Measurements from ENCODE around the gene HHIP.

The HHIP gene

GRCh38 chr4:144709793-144710525 lies 64.0 kb downstream of the HHIP start:
- no peak for DNase-seq

DNA sequence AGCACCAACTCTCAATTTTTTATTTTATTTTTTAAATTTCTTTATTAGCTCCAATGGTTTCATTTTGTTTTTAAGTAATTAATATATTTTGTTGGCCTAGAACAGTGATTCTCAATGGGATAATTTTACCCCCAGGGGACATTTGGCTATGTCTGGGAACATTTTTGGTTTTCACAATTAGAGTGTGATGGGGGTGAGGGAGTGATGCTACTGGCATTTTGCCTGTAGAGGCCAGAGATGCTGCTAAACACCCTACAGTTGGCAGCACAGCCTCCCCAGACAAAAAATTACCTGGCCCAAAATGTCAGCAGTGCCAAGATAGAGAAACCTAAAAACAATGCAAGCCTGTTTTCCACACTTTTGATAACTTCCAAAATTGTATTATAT lies 64.6 kb downstream of the HHIP start:
- no peak for DNase-seq

DNA sequence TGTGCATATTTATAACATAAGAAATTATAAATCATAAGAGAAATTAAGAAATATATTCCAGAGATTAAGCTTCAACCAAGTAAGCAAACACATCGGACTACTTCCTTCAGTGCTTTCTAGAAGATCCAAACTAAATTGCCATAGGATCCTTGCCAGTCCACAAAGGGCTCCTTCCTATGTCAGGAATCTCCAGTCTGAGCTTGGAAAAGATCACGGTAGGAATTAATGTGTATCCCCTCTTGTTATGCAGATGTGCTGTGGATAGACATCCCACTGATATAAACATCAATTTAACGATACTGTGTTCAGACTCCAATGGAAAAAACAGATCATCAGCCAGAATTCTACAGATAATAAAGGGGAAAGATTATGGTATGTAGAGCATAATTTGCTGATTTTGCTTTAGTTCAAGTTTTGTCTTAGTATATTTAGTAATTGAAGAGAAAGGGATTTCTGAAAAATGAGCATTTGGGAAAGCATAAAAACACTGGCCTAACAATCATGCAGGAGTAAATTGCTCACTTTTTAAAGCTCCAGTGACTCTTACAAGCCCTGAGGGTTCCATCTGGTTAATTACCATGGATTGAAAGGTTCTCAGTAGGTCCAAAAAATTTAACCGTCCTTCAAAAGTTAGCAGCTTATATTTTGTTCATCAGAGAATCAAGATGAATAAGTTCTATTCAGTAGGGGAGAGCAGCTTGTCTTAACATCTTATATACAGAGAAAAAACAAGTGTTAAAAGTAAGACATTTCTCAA lies 65.9 kb downstream of the HHIP start:
- no peak for DNase-seq

DNA sequence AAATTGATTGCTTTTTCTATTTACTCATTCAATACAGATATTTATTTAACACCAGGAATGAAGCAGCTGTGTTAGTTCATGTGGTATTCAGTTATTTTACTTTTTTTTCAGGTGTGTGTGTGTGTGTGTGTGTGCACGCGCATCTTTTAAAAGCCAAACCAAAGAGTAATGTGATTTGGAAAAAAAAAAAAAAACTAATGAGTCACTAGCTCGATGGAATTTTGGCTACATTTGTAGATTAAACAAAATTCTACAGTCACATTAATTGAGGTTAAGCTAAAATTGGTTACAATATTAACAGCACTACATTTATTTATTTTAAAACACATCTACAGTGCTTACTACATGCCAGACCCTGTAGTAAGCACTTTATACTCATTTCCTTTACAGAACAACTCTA lies 66.8 kb downstream of the HHIP start:
- no peak for DNase-seq

DNA sequence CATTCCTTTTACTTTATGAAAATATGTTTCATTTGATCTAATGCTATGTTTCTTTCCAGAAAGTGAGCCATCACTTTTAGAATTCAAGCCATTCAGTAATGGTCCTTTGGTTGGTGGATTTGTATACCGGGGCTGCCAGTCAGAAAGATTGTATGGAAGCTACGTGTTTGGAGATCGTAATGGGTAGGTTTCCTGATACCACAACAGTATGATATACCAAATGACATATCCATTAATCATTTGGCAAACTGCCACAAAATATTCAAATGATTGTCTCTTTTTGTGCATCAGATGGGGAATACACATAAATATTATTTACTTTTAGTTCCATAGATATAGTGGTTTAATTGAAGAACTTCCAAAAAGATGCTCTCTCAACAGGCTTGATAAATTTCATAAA lies 68.2 kb downstream of the HHIP start:
- no peak for DNase-seq

GRCh38 chr4:144715230-144715629 lies 69.3 kb downstream of the HHIP start:
- DNase-seq: no peak

- DNase-seq: no peak
These were observed 70.8 kb downstream of the HHIP start for GRCh38 chr4:144716778-144717177.

DNA sequence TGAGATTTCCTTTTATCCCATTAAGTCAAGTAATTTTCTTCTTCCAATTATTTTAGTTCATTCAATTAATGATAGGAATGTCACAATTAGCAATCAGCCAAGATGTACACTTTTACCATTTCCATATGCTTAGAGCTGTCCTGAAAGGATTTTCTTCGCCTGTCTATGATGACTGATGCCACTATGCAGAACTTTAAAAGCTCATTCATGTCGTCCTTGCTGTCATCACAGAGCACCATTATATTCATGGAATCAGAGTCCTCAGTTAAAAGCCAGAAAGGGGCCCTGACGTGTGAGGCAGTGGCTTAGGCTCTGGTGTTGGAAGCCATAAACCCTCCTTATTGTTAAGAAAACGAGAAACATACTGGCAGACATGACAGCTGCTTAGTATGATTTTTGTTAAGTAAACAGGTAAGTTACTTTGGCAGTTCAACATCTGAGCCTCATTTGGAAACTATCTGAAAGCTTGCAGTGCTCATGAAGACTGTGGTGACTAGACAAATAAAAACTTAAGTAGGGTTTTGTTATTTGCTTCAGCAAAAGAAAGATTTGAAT lies 73.1 kb downstream of the HHIP start:
- no peak for DNase-seq

- no peak for DNase-seq
These were observed 74.5 kb downstream of the HHIP start for GRCh38 chr4:144720491-144720890.

GRCh38 chr4:144721994-144722393 lies 76.0 kb downstream of the HHIP start:
- no peak for DNase-seq

GRCh38 chr4:144723471-144723870 lies 77.5 kb downstream of the HHIP start:
- DNase-seq: no peak

DNA sequence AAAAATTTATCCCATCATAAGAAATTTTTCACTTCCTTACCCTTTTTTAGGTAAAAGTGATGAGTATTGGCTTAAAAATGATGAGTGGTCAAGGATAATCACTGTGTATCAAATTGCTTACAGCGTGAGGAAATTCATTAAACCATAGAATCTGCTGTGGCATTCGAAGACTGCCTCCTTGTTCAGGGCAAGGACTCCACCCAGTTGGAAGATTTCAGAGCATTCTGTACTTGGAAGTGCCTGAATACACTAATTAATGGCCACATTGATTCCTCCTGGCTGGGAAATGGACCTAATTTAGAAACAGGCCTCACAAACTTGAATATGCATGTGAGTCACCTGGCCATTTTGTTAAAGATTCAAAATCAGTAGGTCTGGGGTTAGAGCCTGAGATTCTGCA lies 83.2 kb downstream of the HHIP start:
- no peak for DNase-seq

DNA sequence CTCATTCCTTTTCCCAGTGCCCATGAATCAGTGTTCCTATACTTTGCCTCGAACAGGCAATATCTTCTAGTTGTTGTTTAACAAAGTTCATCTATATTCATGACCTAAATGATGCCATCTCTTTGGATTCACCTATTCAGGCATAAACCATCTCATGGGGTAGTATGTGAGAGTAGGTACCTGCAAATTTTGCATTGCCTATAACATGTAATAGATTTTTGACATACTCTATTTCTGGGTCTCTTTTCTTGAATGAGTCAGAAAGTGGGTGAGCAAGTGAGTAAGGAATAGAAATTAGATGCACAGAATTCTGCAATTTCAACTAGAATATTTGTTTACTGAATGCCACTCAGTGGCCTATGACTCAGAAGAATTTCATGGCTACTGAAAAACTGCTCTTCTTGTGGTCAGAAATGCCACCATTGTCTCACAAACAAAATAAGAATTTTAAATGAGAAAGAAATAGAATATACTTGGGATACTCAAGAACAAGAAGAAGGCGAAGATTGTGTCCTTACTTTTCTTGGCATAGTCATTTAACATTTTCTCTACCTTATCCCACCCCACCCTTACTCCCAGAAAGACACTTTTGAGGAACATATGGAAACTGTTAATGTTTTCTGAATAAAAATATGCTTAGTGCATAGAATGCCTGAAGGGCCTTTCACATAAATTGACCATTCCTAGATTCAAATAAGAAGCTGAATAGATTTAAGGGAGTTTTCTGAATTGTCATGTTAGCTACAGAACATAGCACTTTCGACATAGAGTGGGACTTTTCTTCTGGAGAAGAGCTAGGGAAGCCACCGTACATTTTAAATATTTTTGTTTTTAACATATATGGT lies 86.8 kb downstream of the HHIP start:
- DNase-seq: no peak

GRCh38 chr4:144733566-144733965 lies 87.6 kb downstream of the HHIP start:
- no peak for DNase-seq

- no peak for DNase-seq
These were observed 88.6 kb downstream of the HHIP start for GRCh38 chr4:144734522-144734921.

DNA sequence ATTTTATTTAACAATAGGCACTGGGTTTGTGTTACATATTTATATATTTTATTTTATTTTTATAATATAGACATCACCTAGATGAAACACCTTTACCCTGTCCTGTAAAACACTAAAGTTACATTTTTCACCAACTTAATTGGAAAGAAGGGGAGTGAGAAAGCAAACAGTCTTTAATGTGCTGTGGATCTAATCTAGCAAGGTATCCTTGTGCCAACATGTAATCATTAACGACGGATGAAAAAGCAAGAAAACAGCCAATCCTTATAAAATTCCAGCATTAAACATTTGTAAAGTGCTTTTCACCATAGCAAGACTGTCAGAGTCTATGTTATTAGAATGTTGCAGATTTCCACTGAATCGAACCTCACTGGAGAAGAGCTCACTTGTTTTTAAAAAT lies 92.7 kb downstream of the HHIP start:
- no peak for DNase-seq

DNA sequence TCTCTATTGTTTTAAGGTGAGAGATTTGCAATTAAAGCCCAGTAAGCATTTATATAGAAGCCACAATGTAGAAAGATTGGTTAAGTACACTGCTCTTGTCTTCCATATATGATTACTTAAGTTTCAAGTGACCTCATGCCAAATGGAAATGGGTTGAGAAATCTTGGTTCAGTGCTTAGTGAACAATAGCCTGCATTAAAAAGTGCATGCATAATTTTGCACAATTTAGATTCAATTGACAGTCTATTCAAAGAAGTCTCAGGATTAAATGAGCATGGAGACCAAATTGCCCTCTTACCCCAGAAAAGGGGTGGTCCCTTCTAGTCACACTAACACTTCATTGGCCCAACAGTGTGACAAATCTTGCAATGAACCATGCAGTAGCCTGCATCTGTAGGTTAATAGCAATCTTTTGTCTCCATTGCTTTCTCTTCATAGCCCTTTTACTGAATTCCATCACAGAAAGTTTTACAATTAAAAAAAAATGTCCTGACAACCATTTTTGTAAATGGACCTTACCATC lies 93.6 kb downstream of the HHIP start:
- DNase-seq: no peak

- DNase-seq: no peak
These were observed 94.4 kb downstream of the HHIP start for GRCh38 chr4:144740316-144740715.

DNA sequence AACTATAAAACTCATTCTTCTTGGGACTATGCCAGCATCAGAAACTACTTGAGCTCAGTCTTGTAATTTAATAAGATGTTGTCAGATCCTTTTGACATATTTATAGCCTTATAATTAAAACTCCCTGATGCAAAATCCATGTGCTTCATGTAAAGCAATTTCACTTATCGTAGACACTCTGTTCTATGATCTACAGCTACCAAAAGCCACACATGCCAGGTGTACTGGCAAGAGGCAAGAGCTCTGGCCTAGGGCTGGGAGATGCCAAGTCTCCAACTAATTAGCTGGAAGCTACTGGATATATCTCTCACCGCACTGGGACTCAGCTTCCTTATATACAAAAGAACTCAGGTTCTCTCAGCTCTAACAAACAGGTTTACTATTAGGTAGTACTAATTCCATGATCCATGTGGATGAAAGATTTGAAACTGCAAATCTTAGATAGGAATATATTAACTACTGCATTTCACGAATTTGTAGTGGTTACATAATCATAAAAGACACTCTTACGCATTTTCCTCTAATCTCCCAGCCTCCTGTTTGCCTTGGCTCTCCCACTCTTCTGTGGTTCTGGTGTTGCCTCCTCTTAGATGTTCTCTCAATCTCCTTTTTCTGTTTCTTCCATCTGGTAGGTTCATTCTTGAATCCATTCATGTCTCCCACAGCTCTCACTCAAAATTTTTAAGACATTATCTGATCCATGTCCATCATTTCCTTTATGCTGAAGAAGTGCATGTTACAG lies 103.0 kb downstream of the HHIP start:
- DNase-seq: no peak

DNA sequence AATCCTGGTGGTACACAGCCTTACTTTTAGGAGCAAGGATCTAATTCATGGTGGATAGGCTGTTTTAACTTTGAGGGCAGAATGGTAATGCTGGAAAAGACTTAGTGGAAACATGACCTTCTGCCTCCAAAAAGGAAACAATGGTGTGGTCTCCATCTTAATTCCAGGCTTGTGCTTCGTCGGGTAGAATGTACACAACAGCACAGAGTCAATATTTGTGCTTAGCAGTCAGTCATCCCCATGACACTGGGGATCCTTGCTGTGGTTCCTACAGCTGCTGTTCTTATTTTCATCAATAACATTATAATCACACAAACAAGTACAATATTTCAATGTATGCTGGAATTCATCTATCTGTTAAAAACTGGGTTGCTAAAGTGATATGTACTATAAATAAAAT lies 104.4 kb downstream of the HHIP start:
- no peak for DNase-seq

GRCh38 chr4:144754562-144755410 lies 108.8 kb downstream of the HHIP start:
- DNase-seq: no peak
